Duodenal mucosa (tissue), 2 donors: ENCODE measurements around the gene ADK.
"Not testable (repeated sequence)": the region's sequence is repeated elsewhere in the genome, so short reads cannot be mapped to it uniquely, and the experiment has no call there.

Experiments
- H3K27ac ChIP-seq: one replicate; pipeline ENCODE4 v1.7.0; 2013; ENCODE audit warnings: low read depth, low read length
- H3K27me3 ChIP-seq, 2 donors: one replicate each; pipeline ENCODE4 v1.7.0; 2013; ENCODE audit warnings: low read length in 2 of 2, control low read depth in 1 of 2; ENCODE audit not compliant: insufficient read depth in 2 of 2, control insufficient read depth in 1 of 2
- H3K36me3 ChIP-seq, 2 donors: one replicate each; pipeline ENCODE4 v1.7.0; 2013; ENCODE audit warnings: low read length in 2 of 2, control low read depth in 1 of 2; ENCODE audit not compliant: insufficient read depth in 2 of 2, control insufficient read depth in 1 of 2
- H3K4me1 ChIP-seq, 2 donors: one replicate each; pipeline ENCODE4 v1.7.0; 2013; ENCODE audit warnings: low read length in 2 of 2, control low read depth in 1 of 2; ENCODE audit not compliant: insufficient read depth in 2 of 2, control insufficient read depth in 1 of 2
- H3K4me3 ChIP-seq, 2 donors: one replicate each; pipeline ENCODE4 v1.7.0; 2013; ENCODE audit warnings: low read length in 2 of 2, low read depth in 1 of 2
- H3K9ac ChIP-seq, 2 donors: one replicate each; pipeline ENCODE4 v1.7.0; 2013; ENCODE audit warnings: low read length in 2 of 2, low read depth in 1 of 2
- H3K9me3 ChIP-seq, 2 donors: one replicate each; pipeline ENCODE4 v1.7.0; 2013; ENCODE audit warnings: low read length in 2 of 2, control low read depth in 1 of 2; ENCODE audit not compliant: control insufficient read depth in 1 of 2

The ADK gene

GRCh38 chr10:74483356-74483755, 332.3 kb downstream of the ADK start:
- Histone ChIP-seq H3K36me3 (no peaks in the 10 kb centered on the region), H3K4me1 (no peaks in the 10 kb centered on the region), H3K27me3 (no peaks in the 10 kb centered on the region), H3K9me3 (peaks cover 0 to 3% of the 10 kb centered on the region in 2 donors), H3K4me3 (no peak overlapping the region), H3K27ac (no peak overlapping the region), H3K9ac (no peak overlapping the region)

- Histone ChIP-seq H3K27me3 (no peaks in the 10 kb centered on the region), H3K9ac (no peak overlapping the region), H3K9me3 (peaks cover 0 to 3% of the 10 kb centered on the region in 2 donors), H3K36me3 (no peaks in the 10 kb centered on the region), H3K27ac (no peak overlapping the region), H3K4me3 (no peak overlapping the region), H3K4me1 (no peaks in the 10 kb centered on the region)
These were observed 334.3 kb downstream of the ADK start for GRCh38 chr10:74485283-74485682.

- no peaks in the 10 kb centered on the region for H3K4me1 ChIP-seq
- H3K36me3 ChIP-seq: no peaks in the 10 kb centered on the region
- no peak overlapping the region for H3K9ac ChIP-seq
- H3K9me3 ChIP-seq: peaks cover 0 to 3% of the 10 kb centered on the region in 2 donors
- no peak overlapping the region for H3K4me3 ChIP-seq
- no peaks in the 10 kb centered on the region for H3K27me3 ChIP-seq
- H3K27ac ChIP-seq: no peak overlapping the region
These were observed 335.6 kb downstream of the ADK start for GRCh38 chr10:74486659-74487058.

DNA sequence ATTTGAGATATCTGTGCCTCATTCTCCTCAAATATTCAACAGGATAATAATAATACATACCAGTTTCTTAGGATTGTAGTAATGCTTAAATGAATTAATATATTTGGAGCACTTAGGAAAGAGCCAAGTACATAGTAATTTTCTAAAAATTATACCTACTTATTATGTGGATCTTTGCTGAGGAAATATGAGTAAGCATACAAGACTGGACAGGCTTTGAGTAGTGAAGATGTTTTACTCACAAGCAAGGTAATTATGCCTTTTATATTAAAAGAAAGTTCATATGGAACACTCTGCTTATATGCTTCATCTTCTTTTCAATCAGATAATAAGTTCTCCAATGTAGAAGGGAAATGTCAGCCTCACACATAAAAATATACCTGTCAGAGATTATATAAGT, 337.9 kb downstream of the ADK start:
- Histone ChIP-seq H3K27me3 (no peaks in the 10 kb centered on the region), H3K9ac (no peak overlapping the region)

GRCh38 chr10:74490551-74490950, 339.5 kb downstream of the ADK start:
- H3K4me3 ChIP-seq: no peak overlapping the region
- H3K27ac ChIP-seq: no peak overlapping the region
- no peaks in the 10 kb centered on the region for H3K9me3 ChIP-seq
- no peaks in the 10 kb centered on the region for H3K36me3 ChIP-seq
- H3K27me3 ChIP-seq: no peaks in the 10 kb centered on the region
- H3K9ac ChIP-seq: no peak overlapping the region
- H3K4me1 ChIP-seq: no peaks in the 10 kb centered on the region

More for the DNA sequence above, 337.9 kb downstream of the ADK start:
- Histone ChIP-seq H3K27ac (no peak overlapping the region), H3K36me3 (no peaks in the 10 kb centered on the region), H3K9me3 (no peaks in the 10 kb centered on the region), H3K4me1 (no peaks in the 10 kb centered on the region), H3K4me3 (no peak overlapping the region)

- no peaks in the 10 kb centered on the region for H3K9me3 ChIP-seq
- no peak overlapping the region for H3K4me3 ChIP-seq
These were observed 340.0 kb downstream of the ADK start for GRCh38 chr10:74491014-74491413.

GRCh38 chr10:74496276-74496675, 345.3 kb downstream of the ADK start:
- not testable (repeated sequence) for H3K9ac ChIP-seq, H3K27ac ChIP-seq, H3K36me3 ChIP-seq

More at GRCh38 chr10:74491014-74491413, 340.0 kb downstream of the ADK start:
- H3K27ac ChIP-seq: no peak overlapping the region
- H3K9ac ChIP-seq: no peak overlapping the region
- H3K36me3 ChIP-seq: no peaks in the 10 kb centered on the region
- H3K27me3 ChIP-seq: no peaks in the 10 kb centered on the region
- H3K4me1 ChIP-seq: no peaks in the 10 kb centered on the region

DNA sequence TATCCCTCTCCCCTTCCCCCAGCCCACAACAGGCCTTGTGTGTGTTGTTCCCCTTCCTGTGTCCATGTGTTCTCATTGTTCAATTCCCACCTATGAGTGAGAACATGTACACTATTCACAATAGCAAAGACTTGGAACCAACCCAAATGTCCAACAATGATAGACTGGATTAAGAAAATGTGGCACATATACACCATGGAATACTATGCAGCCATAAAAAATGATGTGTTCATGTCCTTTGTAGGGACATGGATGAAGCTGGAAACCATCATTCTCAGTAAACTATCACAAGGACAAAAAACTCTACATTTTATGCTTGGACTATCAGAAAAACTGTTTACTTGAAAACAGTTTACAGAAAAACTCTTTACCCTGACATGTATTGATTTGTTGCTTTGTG, 347.6 kb downstream of the ADK start:
- not testable (repeated sequence) for H3K9ac ChIP-seq

More at GRCh38 chr10:74496276-74496675, 345.3 kb downstream of the ADK start:
- not testable (repeated sequence) for H3K4me1 ChIP-seq, H3K9me3 ChIP-seq, H3K27me3 ChIP-seq, H3K4me3 ChIP-seq

GRCh38 chr10:74500026-74500704, 349.1 kb downstream of the ADK start:
- no peaks in the 10 kb centered on the region for H3K36me3 ChIP-seq
- H3K27ac ChIP-seq: no peak overlapping the region
- H3K27me3 ChIP-seq: no peaks in the 10 kb centered on the region
- no peak overlapping the region for H3K9ac ChIP-seq
- H3K9me3 ChIP-seq: no peaks in the 10 kb centered on the region
- no peaks in the 10 kb centered on the region for H3K4me1 ChIP-seq
- no peak overlapping the region for H3K4me3 ChIP-seq

More for the DNA sequence above, 347.6 kb downstream of the ADK start:
- H3K27me3 ChIP-seq, H3K4me1 ChIP-seq, H3K27ac ChIP-seq, H3K9me3 ChIP-seq, H3K4me3 ChIP-seq, H3K36me3 ChIP-seq: not testable (repeated sequence)

DNA sequence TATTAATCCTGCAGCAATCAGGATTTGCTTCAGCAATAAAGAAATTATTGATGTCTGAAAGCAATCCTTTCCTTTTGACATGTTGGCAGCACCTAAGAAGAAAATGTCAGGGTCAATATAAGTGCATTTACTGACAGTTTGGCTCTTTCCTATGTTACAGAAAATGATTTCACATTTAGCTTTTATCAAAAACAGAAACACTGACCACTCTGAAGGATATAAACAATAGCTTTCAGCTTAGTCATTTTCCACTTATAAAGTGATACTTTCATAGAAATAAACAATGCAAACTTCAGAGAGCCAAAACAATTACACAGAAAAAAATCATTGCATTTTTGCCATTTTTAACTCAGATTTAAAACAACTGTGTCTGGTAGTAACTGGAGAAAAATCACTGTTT, 349.8 kb downstream of the ADK start:
- no peak overlapping the region for H3K4me3 ChIP-seq
- no peaks in the 10 kb centered on the region for H3K36me3 ChIP-seq
- H3K9me3 ChIP-seq: no peaks in the 10 kb centered on the region
- H3K9ac ChIP-seq: no peak overlapping the region
- H3K27me3 ChIP-seq: no peaks in the 10 kb centered on the region
- no peak overlapping the region for H3K27ac ChIP-seq
- no peaks in the 10 kb centered on the region for H3K4me1 ChIP-seq
